Breast epithelium (tissue), 3 donors: ENCODE measurements around the gene NET1.

Source experiments
- POLR2A ChIP-seq: fragments of 450-650 bp; IDR thresholded peaks from one replicate; pipeline ENCODE4 v1.6.1; 2016; ENCODE audit warnings: antibody characterized with exemption, mild to moderate bottlenecking, moderate library complexity
- TF ChIP-seq, protein P1 (sequence below), 3 donors: fragments of 450-650 bp; IDR thresholded peaks; one replicate each; pipeline ENCODE4 v1.5.1; 2016 to 2017; ENCODE audit warnings: antibody characterized with exemption in 3 of 3, mild to moderate bottlenecking in 3 of 3, moderate library complexity in 3 of 3

DNA sequence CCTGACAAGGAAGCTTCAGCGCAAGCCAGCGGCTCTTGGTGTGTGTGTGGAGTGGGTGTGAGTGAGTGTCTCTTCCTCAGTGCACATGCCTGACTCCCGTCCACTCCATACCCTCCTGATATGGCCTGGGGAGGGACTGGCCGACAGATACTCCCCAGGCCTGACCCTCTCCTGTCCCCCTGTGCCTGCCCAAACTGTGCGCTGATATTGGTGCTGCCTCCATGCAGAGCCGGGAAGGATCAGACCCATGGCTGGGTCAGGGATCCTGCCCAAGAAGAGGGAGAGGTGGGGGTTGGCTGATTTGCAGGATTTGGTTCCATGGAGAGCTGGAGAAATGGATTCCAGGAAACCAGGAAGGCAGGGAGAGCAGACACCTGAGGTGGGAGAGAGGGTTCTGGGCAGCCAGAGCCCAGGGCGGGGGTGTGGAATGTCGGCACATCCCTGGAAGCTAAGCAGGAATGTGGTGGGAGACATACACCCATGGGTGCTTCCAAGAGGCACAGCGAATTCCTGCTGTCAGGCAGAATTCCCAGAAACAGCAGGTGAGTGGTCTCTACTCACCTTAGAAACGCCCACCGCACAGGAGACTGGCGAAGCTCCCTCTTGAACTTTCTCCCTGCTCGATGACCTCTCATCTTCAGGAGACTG, 80.7 kb downstream of the NET1 start:
- TF ChIP-seq, protein P1, sequence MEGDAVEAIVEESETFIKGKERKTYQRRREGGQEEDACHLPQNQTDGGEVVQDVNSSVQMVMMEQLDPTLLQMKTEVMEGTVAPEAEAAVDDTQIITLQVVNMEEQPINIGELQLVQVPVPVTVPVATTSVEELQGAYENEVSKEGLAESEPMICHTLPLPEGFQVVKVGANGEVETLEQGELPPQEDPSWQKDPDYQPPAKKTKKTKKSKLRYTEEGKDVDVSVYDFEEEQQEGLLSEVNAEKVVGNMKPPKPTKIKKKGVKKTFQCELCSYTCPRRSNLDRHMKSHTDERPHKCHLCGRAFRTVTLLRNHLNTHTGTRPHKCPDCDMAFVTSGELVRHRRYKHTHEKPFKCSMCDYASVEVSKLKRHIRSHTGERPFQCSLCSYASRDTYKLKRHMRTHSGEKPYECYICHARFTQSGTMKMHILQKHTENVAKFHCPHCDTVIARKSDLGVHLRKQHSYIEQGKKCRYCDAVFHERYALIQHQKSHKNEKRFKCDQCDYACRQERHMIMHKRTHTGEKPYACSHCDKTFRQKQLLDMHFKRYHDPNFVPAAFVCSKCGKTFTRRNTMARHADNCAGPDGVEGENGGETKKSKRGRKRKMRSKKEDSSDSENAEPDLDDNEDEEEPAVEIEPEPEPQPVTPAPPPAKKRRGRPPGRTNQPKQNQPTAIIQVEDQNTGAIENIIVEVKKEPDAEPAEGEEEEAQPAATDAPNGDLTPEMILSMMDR (IDR thresholded peaks at IDR 0.05), result no peak
- no peak for TF ChIP-seq POLR2A
